ENCODE results near the gene PREP.

PREP gene

GRCh38 chr6:105369145-105369544 is 33.7 kb downstream of the PREP start:
- Histone ChIP-seq H3F3A (ENCODE audit: low read depth) (no peaks in the 10 kb centered on the region), H3K4me1 (ENCODE audit: insufficient read depth, low read length, poor library complexity, severe bottlenecking) (no peaks in the 10 kb centered on the region), H3K36me3 (ENCODE audit: insufficient read depth, low read length) (peaks cover 86% of the 10 kb centered on the region; the same call in 1 of the 2 replicates), H3K9me2 (replicated peaks; ENCODE audit: low read depth, low read length) (no peaks in the 10 kb centered on the region), H3K4me3 (ENCODE audit: low read length, poor library complexity, severe bottlenecking) (no peak overlapping the region), H4K20me1 (ENCODE audit: insufficient read depth, low read length, poor library complexity, severe bottlenecking) (no peaks in the 10 kb centered on the region), H3K9ac (ENCODE audit: low read depth, low read length, poor library complexity, severe bottlenecking) (no peak overlapping the region), H3K9me3 (ENCODE audit: insufficient read depth, low read depth, low read length) (no peaks in the 10 kb centered on the region), H2AFZ (ENCODE audit: low read length) (no peak overlapping the region), H3K79me2 (ENCODE audit: insufficient read depth, low read length) (no peaks in the 10 kb centered on the region), H3K4me2 (ENCODE audit: low read depth, low read length, poor library complexity, severe bottlenecking) (no peak overlapping the region), H3K27me3 (ENCODE audit: insufficient read depth, low read length, poor library complexity, severe bottlenecking) (no peaks in the 10 kb centered on the region)
- TF ChIP-seq EZH2phosphoT487 (IDR thresholded peaks at IDR 0.05; ENCODE audit: borderline replicate concordance) (no peak), CTCF (conservative IDR thresholded peaks at IDR 0.05; ENCODE audit: low read length) (no peak)

- H3K4me3 ChIP-seq (ENCODE audit: low read length, poor library complexity, severe bottlenecking): no peak overlapping the region
- TF ChIP-seq CTCF (conservative IDR thresholded peaks at IDR 0.05; ENCODE audit: low read length): no peak
- no peak for TF ChIP-seq EZH2phosphoT487 (IDR thresholded peaks at IDR 0.05; ENCODE audit: borderline replicate concordance)
- H3K4me2 ChIP-seq (ENCODE audit: low read depth, low read length, poor library complexity, severe bottlenecking): no peak overlapping the region
- H3K36me3 ChIP-seq (ENCODE audit: insufficient read depth, low read length): peaks cover 74% of the 10 kb centered on the region; the same call in 1 of the 2 replicates
- no peaks in the 10 kb centered on the region for H3F3A ChIP-seq (ENCODE audit: low read depth)
- H4K20me1 ChIP-seq (ENCODE audit: insufficient read depth, low read length, poor library complexity, severe bottlenecking): no peaks in the 10 kb centered on the region
- no peak overlapping the region for H3K9ac ChIP-seq (ENCODE audit: low read depth, low read length, poor library complexity, severe bottlenecking)
- H3K27me3 ChIP-seq (ENCODE audit: insufficient read depth, low read length, poor library complexity, severe bottlenecking): no peaks in the 10 kb centered on the region
- no peak overlapping the region for H2AFZ ChIP-seq (ENCODE audit: low read length)
- H3K79me2 ChIP-seq (ENCODE audit: insufficient read depth, low read length): no peaks in the 10 kb centered on the region
- no peaks in the 10 kb centered on the region for H3K9me2 ChIP-seq (replicated peaks; ENCODE audit: low read depth, low read length)
- H3K4me1 ChIP-seq (ENCODE audit: insufficient read depth, low read length, poor library complexity, severe bottlenecking): no peaks in the 10 kb centered on the region
- no peaks in the 10 kb centered on the region for H3K9me3 ChIP-seq (ENCODE audit: insufficient read depth, low read depth, low read length)
Observed at GRCh38 chr6:105364243-105364642, 38.6 kb downstream of the PREP start.

GRCh38 chr6:105363100-105363754 is 39.7 kb downstream of the PREP start:
- H3K79me2 ChIP-seq (ENCODE audit: insufficient read depth, low read length): no peaks in the 10 kb centered on the region
- H3K4me1 ChIP-seq (ENCODE audit: insufficient read depth, low read length, poor library complexity, severe bottlenecking): no peaks in the 10 kb centered on the region
- H3K27me3 ChIP-seq (ENCODE audit: insufficient read depth, low read length, poor library complexity, severe bottlenecking): no peaks in the 10 kb centered on the region
- TF ChIP-seq CTCF (conservative IDR thresholded peaks at IDR 0.05; ENCODE audit: low read length) (peak; percentile 56), EZH2phosphoT487 (IDR thresholded peaks at IDR 0.05; ENCODE audit: borderline replicate concordance) (no peak)
- no peaks in the 10 kb centered on the region for H3K9me2 ChIP-seq (replicated peaks; ENCODE audit: low read depth, low read length)
- H3K36me3 ChIP-seq (ENCODE audit: insufficient read depth, low read length): peaks cover 73% of the 10 kb centered on the region; the same call in 1 of the 2 replicates
- no peak overlapping the region for H3K4me3 ChIP-seq (ENCODE audit: low read length, poor library complexity, severe bottlenecking)
- no peaks in the 10 kb centered on the region for H3K9me3 ChIP-seq (ENCODE audit: insufficient read depth, low read depth, low read length)
- H4K20me1 ChIP-seq (ENCODE audit: insufficient read depth, low read length, poor library complexity, severe bottlenecking): no peaks in the 10 kb centered on the region
- no peak overlapping the region for H3K4me2 ChIP-seq (ENCODE audit: low read depth, low read length, poor library complexity, severe bottlenecking)
- H3F3A ChIP-seq (ENCODE audit: low read depth): no peaks in the 10 kb centered on the region
- H3K9ac ChIP-seq (ENCODE audit: low read depth, low read length, poor library complexity, severe bottlenecking): no peak overlapping the region
- H2AFZ ChIP-seq (ENCODE audit: low read length): no peak overlapping the region
